ENCODE data around the gene XXYLT1. TPM values are rescaled to one million over a fixed set of nuclear protein-coding genes. Genes with fewer than 3 reads are reported as not detected.

Gene XXYLT1
- total and polyA plus RNA-seq, 10 of the 15 experiments (the other 5 are each of a cell fraction or from before 2014, with no cell fraction given), result 1.2 to 14.2 (median 9.3) TPM

GRCh38 chr3:195087328-195087727 is 183.6 kb downstream of the XXYLT1 start:
- no peaks in the 10 kb centered on the region for H3K79me2 ChIP-seq (ENCODE audit: control insufficient read depth, insufficient read depth, low read length)
- H3K9ac ChIP-seq (ENCODE audit: control insufficient read depth, insufficient read depth, low read length), result no peak overlapping the region
- no peak overlapping the region for H3K4me2 ChIP-seq (ENCODE audit: control insufficient read depth, insufficient read depth)
- ChIA-PET CTCF (no interaction called here), SMC1A (ENCODE audit: uncharacterized antibody, unreplicated experiment) (no interaction called here), POLR2A (no interaction called here), RAD21 (ENCODE audit: unreplicated experiment) (no interaction called here)
- no peaks in the 10 kb centered on the region for H3K9me3 ChIP-seq (replicated peaks; ENCODE audit: control insufficient read depth, insufficient read depth, low read length)
- intact Hi-C loops (cut with micrococcal nuclease; ENCODE audit: unreplicated experiment), result no loop called here
- no peaks in the 10 kb centered on the region for H3K4me1 ChIP-seq (ENCODE audit: control insufficient read depth, insufficient read depth, low read length)
- in situ Hi-C loops (cut with MboI), result no loop called here
- H3K36me3 ChIP-seq (ENCODE audit: control insufficient read depth in 2 of 2, insufficient read depth in 2 of 2, low read length in 1 of 2), result no peaks in the 10 kb centered on the region
- no TSS peak for BruUV-seq (replicated peaks)
- no peak overlapping the region for H3K4me3 ChIP-seq
- H3K27me3 ChIP-seq (replicated peaks in 1 of 2; ENCODE audit: control insufficient read depth in 2 of 2, insufficient read depth in 2 of 2, low read length in 1 of 2), result no peaks in the 10 kb centered on the region
- FAIRE-seq (no peak), ATAC-seq (no peak), DNase-seq (ENCODE audit: low read depth, low spot score) (no peak)
- H4K20me1 ChIP-seq (ENCODE audit: control insufficient read depth, insufficient read depth), result no peaks in the 10 kb centered on the region
- WGBS (ENCODE audit: insufficient coverage, insufficient replicate concordance, low lambda C conversion rate, missing lambda C conversion rate), result 97% methylated on average over 7 of the region's 7 CpGs
- H3K27ac ChIP-seq (ENCODE audit: control insufficient read depth, insufficient read depth), result no peak overlapping the region
- H2AFZ ChIP-seq (ENCODE audit: control insufficient read depth, low read depth, low read length), result no peak overlapping the region
- TF ChIP-seq SUZ12 (IDR thresholded peaks at IDR 0.05; ENCODE audit: unreplicated experiment), result no peak
- no peak for TF ChIP-seq JUND (IDR thresholded peaks at IDR 0.05; ENCODE audit: low read depth, low read length)
- no peak for TF ChIP-seq RCOR1 (conservative IDR thresholded peaks at IDR 0.05; ENCODE audit: low read depth, low read length)
- TF ChIP-seq MXI1 (IDR thresholded peaks at IDR 0.05; ENCODE audit: low read depth, low read length), result no peak
- TF ChIP-seq ZBTB11 (CRISPR knock-in tag; IDR thresholded peaks at IDR 0.05), result no peak
- no peak for TF ChIP-seq SKIL (IDR thresholded peaks at IDR 0.05; ENCODE audit: low read depth, poor library complexity, severe bottlenecking)
- TF ChIP-seq CHD2 (IDR thresholded peaks at IDR 0.05; ENCODE audit: borderline replicate concordance, low read depth, low read length), result no peak
- TF ChIP-seq ASH2L (IDR thresholded peaks at IDR 0.05; ENCODE audit: borderline replicate concordance, low read depth), result no peak
- no peak for TF ChIP-seq WRNIP1 (IDR thresholded peaks at IDR 0.05; ENCODE audit: borderline replicate concordance, low read depth, low read length)
- TF ChIP-seq E2F4 (IDR thresholded peaks at IDR 0.05; ENCODE audit: low read depth, low read length), result no peak
- TF ChIP-seq IRF3 (IDR thresholded peaks at IDR 0.05), result no peak
- no peak for TF ChIP-seq PML (IDR thresholded peaks at IDR 0.05; ENCODE audit: low read length)
- no peak for TF ChIP-seq CEBPB (IDR thresholded peaks at IDR 0.05; ENCODE audit: borderline replicate concordance in 1 of 2, low read depth in 2 of 2, low read length in 2 of 2)
- TF ChIP-seq NR2C2 (IDR thresholded peaks at IDR 0.05; ENCODE audit: borderline replicate concordance, control insufficient read depth, insufficient read length, low read depth), result no peak
